HCT116 (cell line): ENCODE measurements around the gene HOXD10. TPM values are rescaled to one million over a fixed set of nuclear protein-coding genes. Genes with fewer than 3 reads are reported as not detected.

Experiments
- ATAC-seq: fragments of 200-7000 bp; cut with Tn5 transposase; 2 replicates; pipeline ENCODE4 v1.9.1; 2020; ENCODE audit warnings: mild to moderate bottlenecking, moderate library complexity
- BruUV-seq: library from RNA; stranded (reverse); fragments of 400-500 nt; replicated peaks from 2 replicates; lab custom pipeline; 2021; lab: Mats Ljungman, UMichigan
- CTCF ChIA-PET: fragments of 300-600 bp; sonication (Branson Sonifier 250); formaldehyde crosslinking; loops from one replicate; lab custom pipeline; 2021; ENCODE audit warnings: antibody characterized with exemption; lab: Charles Lee
- POLR2A ChIA-PET: fragments of 300-600, 350-600 bp; sonication (Branson Sonifier 250); formaldehyde crosslinking; loops from one replicate; lab custom pipeline; 2021; ENCODE audit warnings: antibody characterized with exemption; lab: Charles Lee
- RAD21 ChIA-PET, 2 experiments: fragments of 300-600 bp; sonication (Branson Sonifier 250); formaldehyde crosslinking; loops; one replicate each; lab custom pipeline; 2023; ENCODE audit warnings: low total read pairs in 2 of 2; ENCODE audit not compliant: uncharacterized antibody in 2 of 2, unreplicated experiment in 2 of 2, low non-redundant PET in 1 of 2; lab: Charles Lee
- DNase-seq: peaks from one replicate; pipeline ENCODE4 v3.0.0-alpha.2; 2010; ENCODE audit warnings: low read depth, low spot score
- H2AFZ ChIP-seq: fragments of 200-600 bp; shearing (Covaris generic), sonication (generic); 2 replicates; pipeline ENCODE4 v1.6.1; 2017; ENCODE audit warnings: low read depth, mixed run types, mixed read lengths, antibody characterized with exemption, low read length; ENCODE audit not compliant: poor library complexity, severe bottlenecking
- H3K27ac ChIP-seq: 2 replicates; pipeline ENCODE4 v1.5.1; 2012; ENCODE audit warnings: low read depth, low read length
- H3K27me3 ChIP-seq: fragments of 200-600 bp; sonication (generic); 2 replicates; pipeline ENCODE4 v1.6.1; 2016; ENCODE audit warnings: mixed run types, low read length, mixed read lengths; ENCODE audit not compliant: insufficient read depth
- H3K36me3 ChIP-seq, 2 experiments: fragments of 200-500 bp in 1 of 2; fragments of 200-600 bp in 1 of 2; sonication (Bioruptor generic) in 1 of 2; sonication (generic) in 1 of 2; 2 replicates each; pipeline versions ENCODE4 v1.5.1 to v1.6.1; 2014 to 2016; ENCODE audit warnings: low read length in 2 of 2, inconsistent platforms in 1 of 2, mixed read lengths in 1 of 2, mixed run types in 1 of 2; ENCODE audit not compliant: insufficient read depth in 2 of 2, control insufficient read depth in 1 of 2
- H3K4me1 ChIP-seq, 2 experiments: fragments of 200-600 bp in 1 of 2; sonication (generic) in 1 of 2; 2 replicates each; pipeline versions ENCODE4 v1.5.1 to v1.6.1; 2012 to 2017; ENCODE audit warnings: low read length in 2 of 2, inconsistent platforms in 1 of 2, mild to moderate bottlenecking in 1 of 2, mixed read lengths in 1 of 2, mixed run types in 1 of 2, moderate library complexity in 1 of 2; ENCODE audit not compliant: insufficient read depth in 2 of 2, control insufficient read depth in 1 of 2
- H3K4me2 ChIP-seq: fragments of 200-600 bp; sonication (generic); 2 replicates; pipeline ENCODE4 v1.6.1; 2017; ENCODE audit warnings: mixed run types, low read length, mixed read lengths
- H3K4me3 ChIP-seq, 2 experiments: fragments of 200-600 bp in 1 of 2; sonication (generic) in 1 of 2; replicated peaks in 1 of 2; 2 replicates each; pipeline ENCODE4 v1.5.1; 2011 to 2016; ENCODE audit warnings: low read length in 2 of 2, control low read depth in 1 of 2, low read depth in 1 of 2, mild to moderate bottlenecking in 1 of 2, mixed read lengths in 1 of 2, mixed run types in 1 of 2
- H3K79me2 ChIP-seq: fragments of 200-600 bp; sonication (generic); 2 replicates; pipeline ENCODE4 v1.6.1; 2017; ENCODE audit warnings: mild to moderate bottlenecking, mixed run types, low read length, moderate library complexity, mixed read lengths; ENCODE audit not compliant: insufficient read depth
- H3K9ac ChIP-seq: fragments of 200-600 bp; sonication (generic); 2 replicates; pipeline ENCODE4 v1.6.1; 2016; ENCODE audit warnings: low read length, mixed read lengths
- H3K9me2 ChIP-seq: fragments of 200-600 bp; sonication (generic), shearing (Covaris generic); 2 replicates; pipeline ENCODE4 v1.6.1; 2017; ENCODE audit warnings: mixed run types, mild to moderate bottlenecking, moderate library complexity; ENCODE audit not compliant: insufficient read depth
- H3K9me3 ChIP-seq, 2 experiments: fragments of 200-500 bp in 1 of 2; fragments of 200-600 bp in 1 of 2; sonication (Bioruptor generic) in 1 of 2; sonication (generic) in 1 of 2; 2 replicates each; pipeline ENCODE4 v1.6.1; 2014 to 2017; ENCODE audit warnings: low read length in 2 of 2, mixed read lengths in 2 of 2, inconsistent platforms in 1 of 2, low read depth in 1 of 2, mild to moderate bottlenecking in 1 of 2, mixed run types in 1 of 2, moderate library complexity in 1 of 2; ENCODE audit not compliant: control insufficient read depth in 1 of 2, insufficient read depth in 1 of 2
- H4K20me1 ChIP-seq: fragments of 200-600 bp; sonication (generic), shearing (Covaris generic); 2 replicates; pipeline ENCODE4 v1.6.1; 2017; ENCODE audit warnings: mixed run types, mild to moderate bottlenecking, moderate library complexity; ENCODE audit not compliant: insufficient read depth
- CBX3 ChIP-seq: IDR thresholded peaks from 2 replicates; pipeline ENCODE4 v1.6.1; 2012; ENCODE audit warnings: low read depth
- CEBPB ChIP-seq: IDR thresholded peaks from 2 replicates; pipeline ENCODE4 v1.6.1; 2012; ENCODE audit warnings: low read depth
- EZH2 ChIP-seq: fragments of 200-600 bp; sonication (generic); IDR thresholded peaks from 2 replicates; pipeline ENCODE4 v1.6.1; 2017; ENCODE audit warnings: antibody characterized with exemption, mixed run types
- EZH2phosphoT487 ChIP-seq: fragments of 200-600 bp; IDR thresholded peaks from 2 replicates; pipeline ENCODE4 v1.6.1; 2018; ENCODE audit warnings: antibody characterized with exemption, borderline replicate concordance
- FOSL1 ChIP-seq: IDR thresholded peaks from 2 replicates; pipeline ENCODE4 v1.6.1; 2012; ENCODE audit warnings: low read depth
- JUND ChIP-seq: IDR thresholded peaks from 2 replicates; pipeline ENCODE4 v1.6.1; 2012
- POLR2A ChIP-seq: IDR thresholded peaks from 2 replicates; pipeline ENCODE4 v1.7.0; 2011; ENCODE audit warnings: borderline replicate concordance; ENCODE audit not compliant: insufficient read depth, insufficient read length; ENCODE audit errors: extremely low read depth
- POLR2AphosphoS5 ChIP-seq: IDR thresholded peaks from 2 replicates; pipeline ENCODE4 v1.6.1; 2011; ENCODE audit warnings: mild to moderate bottlenecking, low read depth, low read length, moderate library complexity
- RAD21 ChIP-seq: IDR thresholded peaks from 2 replicates; pipeline ENCODE4 v1.6.1; 2012; ENCODE audit warnings: low read depth, mild to moderate bottlenecking
- SP1 ChIP-seq: IDR thresholded peaks from 2 replicates; pipeline ENCODE4 v1.6.1; 2012; ENCODE audit warnings: low read depth
- SRF ChIP-seq: IDR thresholded peaks from 2 replicates; pipeline ENCODE4 v1.6.1; 2012; ENCODE audit warnings: low read depth
- TCF7L2 ChIP-seq: IDR thresholded peaks from 2 replicates; pipeline ENCODE4 v1.7.0; 2011; ENCODE audit warnings: borderline replicate concordance, inconsistent platforms; ENCODE audit not compliant: insufficient read depth, insufficient read length; ENCODE audit errors: extremely low read depth
- YY1 ChIP-seq: IDR thresholded peaks from 2 replicates; pipeline ENCODE4 v1.6.1; 2011; ENCODE audit warnings: low read length, low read depth, moderate library complexity, mild to moderate bottlenecking; ENCODE audit not compliant: insufficient replicate concordance; ENCODE audit errors: extremely low read depth
- ZBTB33 ChIP-seq: IDR thresholded peaks from 2 replicates; pipeline ENCODE4 v1.6.1; 2011; ENCODE audit warnings: mild to moderate bottlenecking, low read length, moderate library complexity; ENCODE audit not compliant: insufficient replicate concordance; ENCODE audit errors: extremely low read depth
- ZFX ChIP-seq: fragments of 450-650 bp; IDR thresholded peaks from 2 replicates; pipeline ENCODE4 v1.6.1; 2017
- ZNF274 ChIP-seq: fragments of 200-500 bp; sonication (Bioruptor generic); IDR thresholded peaks from 2 replicates; pipeline ENCODE4 v1.6.1; 2014; ENCODE audit warnings: mild to moderate bottlenecking, low read depth, low read length, inconsistent platforms
- intact Hi-C: fragments of 100-400 bp; cut with micrococcal nuclease; formaldehyde crosslinking; loops from 2 replicates; pipeline ENCODE4 v1.10.0; 2022
- total RNA-seq: library from RNA; stranded (reverse); gene quantifications from one replicate; pipeline ENCODE4 v1.2.1, GENCODE V29; 2021; ENCODE audit not compliant: unreplicated experiment
- TF ChIP-seq, protein P1 (sequence below): IDR thresholded peaks from 2 replicates; pipeline ENCODE4 v1.6.1; 2012
- TF ChIP-seq, protein P2 (sequence below): IDR thresholded peaks from 2 replicates; pipeline ENCODE4 v1.6.1; 2012
- TF ChIP-seq, protein P3 (sequence below): IDR thresholded peaks from 2 replicates; pipeline ENCODE4 v1.6.1; 2012; ENCODE audit warnings: low read depth

HOXD10 gene
- total RNA-seq, 1 experiment from 2014 or later = not detected

GRCh38 chr2:176082824-176083751 is 33.5 kb upstream of the HOXD10 start (continued):
- TF ChIP-seq CBX3 = no peak
- no peak for TF ChIP-seq EZH2phosphoT487
- no peak for TF ChIP-seq JUND
- TF ChIP-seq, protein P1, sequence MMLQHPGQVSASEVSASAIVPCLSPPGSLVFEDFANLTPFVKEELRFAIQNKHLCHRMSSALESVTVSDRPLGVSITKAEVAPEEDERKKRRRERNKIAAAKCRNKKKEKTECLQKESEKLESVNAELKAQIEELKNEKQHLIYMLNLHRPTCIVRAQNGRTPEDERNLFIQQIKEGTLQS = no peak
- no peak for TF ChIP-seq SRF
- TF ChIP-seq TCF7L2 = no peak

DNA sequence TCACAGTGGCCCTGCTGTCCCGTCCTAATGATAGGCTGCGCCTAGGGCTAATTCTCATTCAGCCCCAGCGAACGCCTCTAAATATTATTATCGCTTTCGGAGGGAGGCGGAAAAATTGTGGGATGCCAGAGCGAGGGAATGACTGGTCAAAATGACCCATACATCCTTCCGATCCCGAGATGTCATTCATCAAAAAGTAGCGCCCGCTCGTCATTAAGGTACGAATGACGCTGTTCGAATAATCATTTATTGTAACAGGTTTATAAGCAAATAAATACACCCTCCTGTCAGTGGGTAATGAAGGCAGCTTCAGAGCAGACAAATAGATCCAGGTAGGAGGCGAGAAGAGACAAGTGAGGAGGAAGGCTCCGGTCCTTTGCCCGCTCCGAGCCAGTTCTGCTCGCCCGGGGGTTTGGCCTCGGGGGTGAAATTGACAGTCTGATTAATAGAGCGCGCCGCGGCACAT is 32.7 kb upstream of the HOXD10 start, which contains the start of gene EVX2:
Gene EVX2 (minus strand): TSS at position 167 of the 466 bp plus-strand sequence. CDS start 186 bp downstream, outside the sequence.
- H2AFZ ChIP-seq = no peak within 1 kb of the TSS
- no peaks in the 10 kb centered on the region for H3K27me3 ChIP-seq
- H3K9ac ChIP-seq = no peak within 1 kb of the TSS
- H3K9me2 ChIP-seq = no peaks in the 10 kb centered on the region
- ChIA-PET RAD21 (no interaction called here), CTCF (no interaction called here), POLR2A (no interaction called here)
- H3K9me3 ChIP-seq = no peaks in the 10 kb centered on the region; a peak in 1 of 4 replicates
- intact Hi-C loops = loop anchor here (5.0 kb wide), 1 partner anchor 1387 kb away; no protein-coding TSS in a partner anchor
- H3K4me3 ChIP-seq = no peak within 1 kb of the TSS
- no peak within 1 kb of the TSS for H3K27ac ChIP-seq
- H3K79me2 ChIP-seq = no peaks in the 10 kb centered on the region
- no peak for ATAC-seq
- H3K4me2 ChIP-seq = no peak within 1 kb of the TSS
- no peaks in the 10 kb centered on the region for H3K4me1 ChIP-seq
- no peaks in the 10 kb centered on the region for H4K20me1 ChIP-seq
- H3K36me3 ChIP-seq = no peaks in the 10 kb centered on the region
- DNase-seq = no peak
- BruUV-seq = no TSS peak
- no peak for TF ChIP-seq CBX3
- TF ChIP-seq ZFX = no peak
- no peak for TF ChIP-seq SP1
- no peak for TF ChIP-seq POLR2A
- TF ChIP-seq FOSL1 = no peak
- TF ChIP-seq POLR2AphosphoS5 = no peak
- TF ChIP-seq YY1 = no peak
- TF ChIP-seq ZNF274 = no peak
- TF ChIP-seq, protein P2, sequence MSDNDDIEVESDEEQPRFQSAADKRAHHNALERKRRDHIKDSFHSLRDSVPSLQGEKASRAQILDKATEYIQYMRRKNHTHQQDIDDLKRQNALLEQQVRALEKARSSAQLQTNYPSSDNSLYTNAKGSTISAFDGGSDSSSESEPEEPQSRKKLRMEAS = no peak
- TF ChIP-seq RAD21 = no peak
- TF ChIP-seq EZH2 = no peak
- TF ChIP-seq, protein P1 = no peak
- no peak for TF ChIP-seq ZBTB33
- no peak for TF ChIP-seq EZH2phosphoT487
- TF ChIP-seq, protein P3, sequence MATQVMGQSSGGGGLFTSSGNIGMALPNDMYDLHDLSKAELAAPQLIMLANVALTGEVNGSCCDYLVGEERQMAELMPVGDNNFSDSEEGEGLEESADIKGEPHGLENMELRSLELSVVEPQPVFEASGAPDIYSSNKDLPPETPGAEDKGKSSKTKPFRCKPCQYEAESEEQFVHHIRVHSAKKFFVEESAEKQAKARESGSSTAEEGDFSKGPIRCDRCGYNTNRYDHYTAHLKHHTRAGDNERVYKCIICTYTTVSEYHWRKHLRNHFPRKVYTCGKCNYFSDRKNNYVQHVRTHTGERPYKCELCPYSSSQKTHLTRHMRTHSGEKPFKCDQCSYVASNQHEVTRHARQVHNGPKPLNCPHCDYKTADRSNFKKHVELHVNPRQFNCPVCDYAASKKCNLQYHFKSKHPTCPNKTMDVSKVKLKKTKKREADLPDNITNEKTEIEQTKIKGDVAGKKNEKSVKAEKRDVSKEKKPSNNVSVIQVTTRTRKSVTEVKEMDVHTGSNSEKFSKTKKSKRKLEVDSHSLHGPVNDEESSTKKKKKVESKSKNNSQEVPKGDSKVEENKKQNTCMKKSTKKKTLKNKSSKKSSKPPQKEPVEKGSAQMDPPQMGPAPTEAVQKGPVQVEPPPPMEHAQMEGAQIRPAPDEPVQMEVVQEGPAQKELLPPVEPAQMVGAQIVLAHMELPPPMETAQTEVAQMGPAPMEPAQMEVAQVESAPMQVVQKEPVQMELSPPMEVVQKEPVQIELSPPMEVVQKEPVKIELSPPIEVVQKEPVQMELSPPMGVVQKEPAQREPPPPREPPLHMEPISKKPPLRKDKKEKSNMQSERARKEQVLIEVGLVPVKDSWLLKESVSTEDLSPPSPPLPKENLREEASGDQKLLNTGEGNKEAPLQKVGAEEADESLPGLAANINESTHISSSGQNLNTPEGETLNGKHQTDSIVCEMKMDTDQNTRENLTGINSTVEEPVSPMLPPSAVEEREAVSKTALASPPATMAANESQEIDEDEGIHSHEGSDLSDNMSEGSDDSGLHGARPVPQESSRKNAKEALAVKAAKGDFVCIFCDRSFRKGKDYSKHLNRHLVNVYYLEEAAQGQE = no peak
- TF ChIP-seq CEBPB = no peak
